Mesothelial cell of epicardium (in vitro differentiated cells): ENCODE measurements around the gene CSAD. TPM values are rescaled to one million over a fixed set of nuclear protein-coding genes. Genes with fewer than 3 reads are reported as not detected.

Experiments used
- DNase-seq, 2 experiments: peaks; one replicate each; pipeline ENCODE4 v3.0.0; 2021; ENCODE audit warnings: low spot score in 2 of 2; ENCODE audit not compliant: unreplicated experiment in 2 of 2
- H3K27ac Mint-ChIP-seq: 2 replicates; pipeline ENCODE4 v1.8.0; 2021; ENCODE audit warnings: mixed read lengths
- H3K27me3 Mint-ChIP-seq: 2 replicates; pipeline ENCODE4 v1.8.0; 2021; ENCODE audit warnings: low read depth, mixed read lengths
- H3K36me3 Mint-ChIP-seq: 2 replicates; pipeline ENCODE4 v1.8.0; 2021; ENCODE audit warnings: mixed read lengths
- H3K4me1 Mint-ChIP-seq: 2 replicates; pipeline ENCODE4 v1.8.0; 2021; ENCODE audit warnings: mixed read lengths
- H3K4me3 Mint-ChIP-seq: 2 replicates; pipeline ENCODE4 v1.8.0; 2021; ENCODE audit warnings: mild to moderate bottlenecking, moderate library complexity, mixed read lengths
- H3K9me3 Mint-ChIP-seq: 2 replicates; pipeline ENCODE4 v1.8.0; 2021; ENCODE audit warnings: mixed read lengths
- CTCF ChIP-seq: fragments of 200-600 bp; sonication (generic); IDR thresholded peaks from one replicate; pipeline ENCODE4 v1.5.0; 2021; ENCODE audit warnings: antibody characterized with exemption; ENCODE audit not compliant: unreplicated experiment
- total RNA-seq: library from RNA; stranded (reverse); gene quantifications from 3 replicates; pipeline ENCODE4 v1.2.1, GENCODE V29; 2021

CSAD gene
- total RNA-seq, result 120 to 129 TPM (median 125 TPM) in 3 replicates

GRCh38 chr12:53180220-53180930 lies at the start of gene CSAD, which contains the start of gene ZNF740:
TSS of gene CSAD (minus strand) at chr12:53180925. CDS start at chr12:53173470, 7,455 bp downstream.
TSS of gene ZNF740 (plus strand) at chr12:53180722. CDS start at chr12:53181984, 1,262 bp downstream.
- no peaks in the 10 kb centered on the region for H3K9me3 Mint-ChIP-seq
- H3K4me3 Mint-ChIP-seq, result peak within 1 kb of the TSS; percentile 82
- peaks cover 60% of the 10 kb centered on the region for H3K4me1 Mint-ChIP-seq
- H3K27ac Mint-ChIP-seq, result peak within 1 kb of the TSS; percentile 96
- peak; percentile 91 to 95 for DNase-seq
- no peaks in the 10 kb centered on the region for H3K27me3 Mint-ChIP-seq
- peaks cover 20% of the 10 kb centered on the region for H3K36me3 Mint-ChIP-seq
- TF ChIP-seq CTCF, result no peak

- no peaks in the 10 kb centered on the region for H3K9me3 Mint-ChIP-seq
- DNase-seq, result no peak
- peaks cover 61% of the 10 kb centered on the region for H3K4me1 Mint-ChIP-seq
- H3K36me3 Mint-ChIP-seq, result peaks cover 9% of the 10 kb centered on the region
- H3K4me3 Mint-ChIP-seq, result peak overlapping the region; percentile 43
- peak overlapping the region; percentile 73 for H3K27ac Mint-ChIP-seq
- no peak for TF ChIP-seq CTCF
- no peaks in the 10 kb centered on the region for H3K27me3 Mint-ChIP-seq
These were observed 49.6 kb upstream of the CSAD start for GRCh38 chr12:53230108-53230845.

- Mint-ChIP-seq H3K27ac (peak overlapping the region; percentile 73), H3K36me3 (peaks cover 9% of the 10 kb centered on the region), H3K27me3 (no peaks in the 10 kb centered on the region), H3K9me3 (no peaks in the 10 kb centered on the region), H3K4me3 (peak overlapping the region; percentile 43), H3K4me1 (peaks cover 64% of the 10 kb centered on the region)
- TF ChIP-seq CTCF, result no peak
- DNase-seq, result no peak
These were observed 48.7 kb upstream of the CSAD start for GRCh38 chr12:53229454-53229853.

GRCh38 chr12:53227836-53228235 lies 47.1 kb upstream of the CSAD start:
- TF ChIP-seq CTCF, result no peak
- Mint-ChIP-seq H3K27ac (no peak overlapping the region), H3K9me3 (no peaks in the 10 kb centered on the region), H3K4me3 (no peak overlapping the region), H3K27me3 (no peaks in the 10 kb centered on the region), H3K4me1 (peaks cover 65% of the 10 kb centered on the region), H3K36me3 (peaks cover 9% of the 10 kb centered on the region)
- no peak for DNase-seq

- no peak for TF ChIP-seq CTCF
- Mint-ChIP-seq H3K9me3 (no peaks in the 10 kb centered on the region), H3K27ac (peak overlapping the region; percentile 37), H3K36me3 (peaks cover 9% of the 10 kb centered on the region), H3K4me1 (peaks cover 65% of the 10 kb centered on the region), H3K4me3 (no peak overlapping the region), H3K27me3 (no peaks in the 10 kb centered on the region)
- no peak for DNase-seq
These were observed 46.6 kb upstream of the CSAD start for GRCh38 chr12:53227341-53227740.
